Measurements from ENCODE around the gene SMARCAL1.

DNA sequence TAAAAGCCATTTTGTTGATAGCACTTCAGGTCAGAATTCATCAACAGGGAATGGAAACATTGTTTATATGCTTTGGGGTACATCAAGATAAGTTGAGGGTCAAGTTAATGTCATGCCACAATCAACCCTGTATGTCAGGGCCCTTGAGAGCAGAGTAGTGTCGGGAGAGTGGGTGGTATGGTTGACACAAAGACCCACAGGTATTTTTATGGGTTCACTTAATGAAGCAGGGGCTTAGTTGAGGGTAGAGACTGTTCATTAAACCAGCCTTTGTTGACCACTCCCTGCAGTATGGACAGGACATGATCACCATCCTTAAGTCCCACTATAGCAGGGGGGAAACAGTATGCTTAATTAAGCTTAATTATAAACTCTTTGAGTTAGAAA is 92.1 kb downstream of the SMARCAL1 start:
- TF ChIP-seq CTCF (IDR thresholded peaks at IDR 0.05) = no peak
- no peak for TF ChIP-seq POLR2A (IDR thresholded peaks at IDR 0.05)
